Stimulated activated CD4-positive, alpha-beta T cell treated with anti-CD3 and anti-CD28 coated beads, TNF-alpha, amount 100 ng/mL, for 24 hours (primary cell): ENCODE measurements around the gene CRADD.

Source experiments
- DNase-seq, 3 experiments: peaks; one replicate each; pipeline ENCODE4 v3.0.0-alpha.2; 2020; ENCODE audit warnings: low read depth in 3 of 3

CRADD gene

GRCh38 chr12:93671044-93671443, 6.1 kb upstream of the CRADD start:
- DNase-seq, result no peak

- no peak for DNase-seq
Measured at GRCh38 chr12:93673084-93673483, 4.1 kb upstream of the CRADD start.

DNA sequence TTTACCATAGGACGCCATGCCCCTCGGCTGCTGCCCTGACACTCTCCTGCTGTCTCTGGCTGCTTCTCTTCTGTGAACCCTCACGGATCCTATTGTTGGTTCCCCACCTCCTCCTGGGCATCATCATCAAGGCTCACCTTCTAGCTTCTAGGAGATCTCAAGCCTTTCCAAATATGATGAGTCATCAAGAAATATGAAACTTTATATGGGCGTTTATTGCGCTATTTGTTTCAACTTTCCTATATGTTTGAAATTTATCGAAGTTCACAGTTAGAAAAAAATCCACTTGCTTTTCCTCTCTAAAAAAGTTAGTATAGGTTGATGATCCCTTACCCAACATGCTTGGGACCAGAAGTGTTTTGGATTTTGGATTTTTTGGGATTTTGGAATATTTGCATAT, 2.8 kb upstream of the CRADD start:
- no peak for DNase-seq

GRCh38 chr12:93676408-93677194, 574 bp upstream of the CRADD start:
- no peak for DNase-seq

DNA sequence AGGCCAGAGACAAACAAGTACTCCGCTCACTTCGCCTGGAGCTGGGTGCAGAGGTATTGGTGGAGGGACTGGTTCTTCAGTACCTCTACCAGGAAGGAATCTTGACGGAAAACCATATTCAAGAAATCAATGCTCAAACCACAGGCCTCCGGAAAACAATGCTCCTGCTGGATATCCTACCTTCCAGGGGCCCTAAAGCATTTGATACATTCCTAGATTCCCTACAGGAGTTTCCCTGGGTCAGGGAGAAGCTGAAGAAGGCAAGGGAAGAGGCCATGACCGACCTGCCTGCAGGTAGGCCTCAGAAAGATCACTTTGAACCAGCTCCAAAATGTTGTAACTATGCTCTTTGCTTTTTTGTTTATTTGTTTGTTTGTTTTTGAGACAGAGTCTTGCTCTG, 1.6 kb downstream of the CRADD start:
- no peak for DNase-seq

- no peak for DNase-seq
Measured at GRCh38 chr12:93679308-93679925, 2.2 kb downstream of the CRADD start.

GRCh38 chr12:93680006-93680405, 2.8 kb downstream of the CRADD start:
- DNase-seq, result no peak

GRCh38 chr12:93682846-93683261, 5.7 kb downstream of the CRADD start:
- no peak for DNase-seq

GRCh38 chr12:93683410-93683809, 6.2 kb downstream of the CRADD start:
- no peak for DNase-seq

DNA sequence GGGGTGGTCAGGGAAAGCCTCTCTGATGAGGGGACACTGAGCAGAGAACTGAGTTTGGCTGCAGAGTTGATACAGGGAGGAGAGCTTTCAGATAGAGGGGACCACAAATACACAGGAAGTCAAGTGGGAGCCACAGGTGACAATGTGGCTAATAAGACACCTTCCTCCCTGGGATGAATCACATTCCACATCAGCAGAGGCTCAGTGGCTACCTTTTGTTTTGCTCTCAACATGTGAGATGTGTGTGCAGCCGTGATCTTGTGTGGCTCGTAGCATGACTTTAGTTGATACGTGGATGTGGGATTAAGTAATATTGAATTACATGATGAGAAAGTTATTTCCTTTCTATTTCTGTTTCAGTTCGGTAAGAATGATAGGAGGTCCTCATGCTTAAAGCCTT, 7.5 kb downstream of the CRADD start:
- DNase-seq, result no peak

DNA sequence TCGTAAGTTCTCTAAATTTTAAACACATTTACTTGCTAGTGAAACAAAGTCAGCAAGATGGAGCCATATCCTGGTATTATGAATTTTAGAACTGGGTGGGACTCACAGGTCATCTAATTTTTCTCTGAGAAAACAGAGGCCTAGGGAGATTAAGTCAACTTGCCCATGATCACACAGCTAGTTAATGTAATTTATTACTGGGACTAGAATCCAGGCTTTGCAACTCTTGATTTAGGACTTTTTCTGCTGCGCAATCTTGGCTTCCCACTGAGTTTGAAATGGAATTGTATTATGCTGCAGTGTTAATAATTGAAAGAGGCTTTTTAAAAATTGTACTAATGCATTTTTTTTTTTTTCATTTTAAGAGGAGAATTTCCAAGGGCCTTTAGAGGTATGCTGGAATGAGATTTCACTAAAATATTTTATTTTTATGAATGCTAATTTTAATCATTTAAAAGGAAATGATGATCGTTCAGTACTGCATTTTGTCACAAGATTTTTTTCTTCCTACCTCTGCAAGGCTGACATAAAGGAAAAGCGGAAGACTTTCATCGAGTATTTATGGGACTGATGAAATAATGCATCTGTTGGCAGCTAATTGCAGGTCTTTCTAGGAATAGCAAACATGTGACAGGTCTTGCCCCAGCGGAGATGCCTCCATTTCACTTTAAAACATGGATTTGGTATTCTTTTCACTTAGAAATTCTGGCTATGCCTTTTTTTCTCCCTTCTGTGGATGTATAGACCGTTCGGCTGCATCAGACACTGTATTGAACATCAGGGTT, 9.6 kb downstream of the CRADD start:
- no peak for DNase-seq

- DNase-seq, result no peak
Measured at GRCh38 chr12:93689076-93689834, 12.1 kb downstream of the CRADD start.

DNA sequence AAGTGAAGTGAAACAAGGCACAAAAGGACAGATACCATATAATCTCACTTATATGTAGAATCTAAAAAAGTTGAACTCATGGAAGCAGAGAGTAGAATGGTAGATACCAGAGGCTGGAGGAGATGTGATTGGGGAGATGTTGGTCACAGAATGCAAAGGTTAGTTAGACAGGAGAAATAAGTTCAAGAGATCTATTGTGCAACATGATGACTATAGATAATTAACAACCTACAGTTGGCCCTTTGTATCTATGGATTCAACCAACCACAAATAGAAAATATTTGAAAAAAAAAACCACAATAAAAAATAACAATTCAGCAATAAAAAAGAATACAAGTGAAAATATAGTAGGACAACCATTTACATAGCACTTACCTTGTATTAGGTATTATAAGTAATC, 19.3 kb downstream of the CRADD start:
- DNase-seq, result no peak

DNA sequence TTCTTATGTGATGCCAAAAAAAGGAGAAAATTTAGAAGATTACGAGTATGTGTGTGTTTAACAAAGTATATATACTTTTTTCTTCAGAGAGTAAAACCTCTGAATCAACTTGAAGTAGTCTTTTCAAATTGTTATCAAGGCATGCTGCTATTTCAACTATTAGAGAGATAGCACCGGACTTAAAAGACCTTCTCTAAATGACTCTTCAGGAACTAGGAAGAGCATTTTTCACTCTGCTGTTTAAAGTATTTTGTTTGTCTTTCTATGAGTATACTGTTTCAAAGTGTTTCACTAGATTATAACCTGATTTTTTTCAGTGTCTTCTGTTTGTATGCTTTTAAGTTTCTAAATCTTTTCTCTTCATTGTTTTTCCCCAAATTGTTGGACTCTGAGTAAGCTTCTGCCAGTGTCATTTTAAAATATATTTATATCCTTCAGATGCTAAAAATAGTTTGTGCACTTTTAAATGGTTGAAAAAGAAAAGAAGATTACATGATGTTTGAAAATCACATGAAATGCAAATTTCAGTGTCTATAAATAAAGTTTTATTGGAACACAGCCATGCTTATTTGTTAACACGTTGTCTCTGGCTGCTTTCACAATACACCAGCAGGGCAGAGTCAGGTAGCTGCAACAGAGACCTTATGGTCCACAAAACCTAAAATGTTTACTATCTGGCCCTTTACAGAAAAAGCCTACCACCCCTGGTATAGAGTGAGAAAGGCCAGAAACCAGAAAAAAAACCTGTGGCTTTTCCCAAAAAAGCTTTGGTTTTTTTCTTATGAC, 21.3 kb downstream of the CRADD start:
- no peak for DNase-seq

GRCh38 chr12:93699271-93700145, 22.3 kb downstream of the CRADD start:
- DNase-seq, result no peak

- no peak for DNase-seq
Measured at GRCh38 chr12:93702707-93703315, 25.6 kb downstream of the CRADD start.

DNA sequence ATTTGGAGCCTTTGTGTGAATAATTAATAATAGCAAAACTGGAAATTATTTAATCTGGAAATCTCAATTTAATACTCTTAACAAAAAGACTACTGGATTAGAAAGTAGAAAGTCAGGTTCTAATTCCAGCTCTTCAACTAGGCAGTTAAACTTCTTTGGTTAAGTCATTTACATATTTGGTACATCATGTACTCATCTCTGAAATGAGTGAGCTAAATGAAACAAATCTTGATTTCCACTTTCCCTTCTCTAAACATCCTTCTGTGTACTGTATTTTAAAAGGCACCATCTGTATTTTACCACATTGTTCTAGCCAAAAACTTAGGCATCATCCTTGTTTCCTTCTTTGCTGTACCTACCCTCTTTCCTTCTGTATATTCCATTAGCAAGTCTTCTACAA, 26.9 kb downstream of the CRADD start:
- no peak for DNase-seq

DNA sequence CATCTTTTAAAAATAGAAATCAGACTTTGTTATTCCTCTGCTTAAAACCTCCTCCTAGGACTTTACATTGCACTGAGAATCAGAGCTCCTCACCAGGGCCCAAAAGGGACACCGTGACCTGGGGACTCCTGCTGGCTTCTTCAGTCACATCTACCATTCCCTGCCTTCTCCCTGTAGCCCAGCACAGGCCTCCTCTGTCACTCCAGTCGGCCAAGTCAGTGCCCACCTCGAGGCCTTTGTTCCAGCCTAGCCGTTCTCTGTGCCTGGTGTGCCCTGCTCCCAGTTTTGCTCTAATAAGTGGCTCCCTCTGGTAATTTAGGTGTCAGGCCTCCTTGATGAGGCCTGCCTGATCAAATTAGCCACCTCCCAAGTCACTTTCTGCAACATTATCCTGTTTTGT, 27.4 kb downstream of the CRADD start:
- no peak for DNase-seq

DNA sequence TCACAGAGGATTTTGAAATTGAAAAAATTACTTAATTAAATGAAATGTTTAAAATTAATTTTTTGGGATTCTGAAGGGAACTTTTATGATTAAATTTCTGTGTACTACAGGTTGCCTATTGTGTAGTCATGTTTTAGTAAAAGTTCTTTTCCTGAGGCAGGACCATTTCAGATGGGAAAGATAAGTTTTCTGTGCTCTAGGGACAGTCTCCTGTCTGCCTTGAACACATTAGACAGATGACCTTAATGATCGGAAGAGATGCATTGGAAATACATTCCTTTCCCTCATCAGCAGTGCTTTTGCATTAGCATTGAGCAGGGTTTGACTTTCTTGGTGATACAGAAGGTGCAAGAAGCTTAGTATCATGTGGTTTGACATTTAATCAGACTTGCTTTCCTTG, 28.1 kb downstream of the CRADD start:
- no peak for DNase-seq

- DNase-seq, result no peak
Measured at GRCh38 chr12:93706387-93706786, 29.2 kb downstream of the CRADD start.
